OCI-LY3 (cell line): ENCODE results near the gene ARL3.

Source experiments
- H2AFZ ChIP-seq: fragments of 200-600, 300-600 bp; shearing (Covaris generic); 2 replicates; pipeline ENCODE4 v1.6.0; 2014; ENCODE audit warnings: antibody characterized with exemption, low read depth, low read length
- H3K27ac ChIP-seq: fragments of 200-600, 300-600 bp; sonication (generic); 2 replicates; pipeline ENCODE4 v1.5.1; 2014; ENCODE audit warnings: mild to moderate bottlenecking, low read length, moderate library complexity, mixed read lengths
- H3K27me3 ChIP-seq: fragments of 200-600, 300-600 bp; sonication (generic); 2 replicates; pipeline ENCODE4 v1.6.1; 2014; ENCODE audit warnings: low read depth, low read length, mixed read lengths
- H3K36me3 ChIP-seq: fragments of 200-600, 300-600 bp; sonication (generic); replicated peaks from 2 replicates; pipeline ENCODE3; 2014; ENCODE audit warnings: low read depth, low read length, mixed read lengths
- H3K4me1 ChIP-seq: fragments of 300-600, 200-600 bp; sonication (generic); 2 replicates; pipeline ENCODE4 v1.6.1; 2014; ENCODE audit warnings: low read length, mixed read lengths
- H3K4me2 ChIP-seq: fragments of 200-600, 300-600 bp; sonication (generic); 2 replicates; pipeline ENCODE4 v1.6.1; 2014; ENCODE audit warnings: low read length, mixed read lengths
- H3K4me3 ChIP-seq: fragments of 300-600, 200-600 bp; sonication (generic); 2 replicates; pipeline ENCODE4 v1.5.1; 2014; ENCODE audit warnings: antibody characterized with exemption, mild to moderate bottlenecking, low read length, moderate library complexity
- H3K79me2 ChIP-seq: fragments of 300-600, 200-600 bp; shearing (Covaris generic); 2 replicates; pipeline ENCODE4 v1.6.1; 2014; ENCODE audit warnings: mild to moderate bottlenecking, low read length, mixed read lengths
- H3K9ac ChIP-seq: fragments of 300-600, 200-600 bp; shearing (Covaris generic); 2 replicates; pipeline ENCODE4 v1.6.0; 2014; ENCODE audit warnings: mild to moderate bottlenecking, low read length, moderate library complexity
- H3K9me3 ChIP-seq: fragments of 200-600, 300-600 bp; shearing (Covaris generic); 2 replicates; pipeline ENCODE4 v1.6.1; 2014; ENCODE audit warnings: low read length, mixed read lengths; ENCODE audit not compliant: insufficient read depth
- H4K20me1 ChIP-seq: fragments of 200-600, 300-600 bp; sonication (generic); 2 replicates; pipeline ENCODE4 v1.6.1; 2016; ENCODE audit warnings: low read length, mixed read lengths; ENCODE audit not compliant: insufficient read depth
- EZH2phosphoT487 ChIP-seq: fragments of 200-600 bp; shearing (Covaris generic); IDR thresholded peaks from 2 replicates; pipeline ENCODE4 v1.6.1; 2018; ENCODE audit warnings: antibody characterized with exemption, mixed run types, low read depth
- TF ChIP-seq, protein P1 (sequence below): fragments of 200-600, 300-600 bp; sonication (generic); IDR thresholded peaks from 2 replicates; pipeline ENCODE4 v1.5.1; 2014; ENCODE audit warnings: antibody characterized with exemption, low read length, low read depth

Gene ARL3

DNA sequence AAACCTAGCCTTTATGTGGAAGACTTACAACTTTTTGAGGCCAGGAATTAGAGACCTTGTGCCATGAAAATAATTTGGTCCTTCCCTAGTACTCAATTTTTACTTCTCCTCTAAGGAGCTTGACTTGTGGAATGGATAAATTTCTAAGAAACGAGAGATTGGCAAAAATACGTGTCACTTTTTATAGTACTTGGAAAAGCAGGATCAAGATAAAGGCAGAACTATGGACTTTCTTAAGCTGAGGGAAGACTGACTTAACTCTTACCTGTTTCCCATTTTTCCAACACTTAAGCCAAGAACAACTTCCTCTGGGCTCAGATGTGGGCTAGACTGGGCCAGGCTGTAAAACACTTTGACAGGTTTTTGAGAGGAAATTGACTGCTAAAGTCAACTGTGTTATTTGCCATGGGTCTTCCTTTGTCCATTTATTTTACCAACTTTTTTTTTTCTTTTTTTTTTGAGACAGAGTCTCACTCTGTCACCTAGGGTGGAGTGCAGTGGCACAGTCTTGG is 27.6 kb upstream of the ARL3 start:
- TF ChIP-seq, protein P1, sequence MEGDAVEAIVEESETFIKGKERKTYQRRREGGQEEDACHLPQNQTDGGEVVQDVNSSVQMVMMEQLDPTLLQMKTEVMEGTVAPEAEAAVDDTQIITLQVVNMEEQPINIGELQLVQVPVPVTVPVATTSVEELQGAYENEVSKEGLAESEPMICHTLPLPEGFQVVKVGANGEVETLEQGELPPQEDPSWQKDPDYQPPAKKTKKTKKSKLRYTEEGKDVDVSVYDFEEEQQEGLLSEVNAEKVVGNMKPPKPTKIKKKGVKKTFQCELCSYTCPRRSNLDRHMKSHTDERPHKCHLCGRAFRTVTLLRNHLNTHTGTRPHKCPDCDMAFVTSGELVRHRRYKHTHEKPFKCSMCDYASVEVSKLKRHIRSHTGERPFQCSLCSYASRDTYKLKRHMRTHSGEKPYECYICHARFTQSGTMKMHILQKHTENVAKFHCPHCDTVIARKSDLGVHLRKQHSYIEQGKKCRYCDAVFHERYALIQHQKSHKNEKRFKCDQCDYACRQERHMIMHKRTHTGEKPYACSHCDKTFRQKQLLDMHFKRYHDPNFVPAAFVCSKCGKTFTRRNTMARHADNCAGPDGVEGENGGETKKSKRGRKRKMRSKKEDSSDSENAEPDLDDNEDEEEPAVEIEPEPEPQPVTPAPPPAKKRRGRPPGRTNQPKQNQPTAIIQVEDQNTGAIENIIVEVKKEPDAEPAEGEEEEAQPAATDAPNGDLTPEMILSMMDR = no peak
- TF ChIP-seq EZH2phosphoT487 = no peak
- H3K27ac ChIP-seq = no peak overlapping the region
- no peaks in the 10 kb centered on the region for H3K9me3 ChIP-seq
- no peak overlapping the region for H3K4me3 ChIP-seq
- no peak overlapping the region for H3K9ac ChIP-seq
- H3K27me3 ChIP-seq = no peaks in the 10 kb centered on the region
- peaks cover 10% of the 10 kb centered on the region for H3K4me1 ChIP-seq
- H3K4me2 ChIP-seq = no peak overlapping the region
- H2AFZ ChIP-seq = no peak overlapping the region
- no peaks in the 10 kb centered on the region for H4K20me1 ChIP-seq
- peaks cover 11% of the 10 kb centered on the region for H3K79me2 ChIP-seq
- H3K36me3 ChIP-seq = peaks cover 2% of the 10 kb centered on the region

DNA sequence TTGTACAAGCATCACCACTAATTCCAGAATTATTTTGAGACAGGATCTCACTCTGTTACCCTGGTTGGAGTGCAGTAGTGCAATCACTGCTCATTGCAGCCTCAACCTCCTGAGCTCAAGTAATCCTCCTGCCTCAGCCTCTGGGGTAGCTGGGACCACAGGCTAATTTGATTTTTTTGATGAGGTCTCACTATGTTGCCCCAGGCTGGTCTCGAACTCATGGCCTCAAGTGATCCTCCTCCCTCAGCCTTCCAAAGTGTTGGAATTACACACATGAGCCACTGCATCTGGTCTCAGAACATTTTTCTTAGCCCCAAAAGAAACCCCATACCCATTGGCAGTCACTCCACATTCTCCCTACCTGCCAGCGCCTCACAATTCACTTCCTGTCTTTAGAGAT is 26.0 kb upstream of the ARL3 start:
- H3K4me2 ChIP-seq = no peak overlapping the region
- H3K79me2 ChIP-seq = peaks cover 11% of the 10 kb centered on the region
- H4K20me1 ChIP-seq = no peaks in the 10 kb centered on the region
- H3K9me3 ChIP-seq = no peaks in the 10 kb centered on the region
- H3K36me3 ChIP-seq = peaks cover 2% of the 10 kb centered on the region
- no peaks in the 10 kb centered on the region for H3K27me3 ChIP-seq
- no peak overlapping the region for H3K4me3 ChIP-seq
- TF ChIP-seq, protein P1 = no peak
- no peak for TF ChIP-seq EZH2phosphoT487
- no peak overlapping the region for H3K9ac ChIP-seq
- peaks cover 10% of the 10 kb centered on the region for H3K4me1 ChIP-seq
- no peak overlapping the region for H2AFZ ChIP-seq
- no peak overlapping the region for H3K27ac ChIP-seq

DNA sequence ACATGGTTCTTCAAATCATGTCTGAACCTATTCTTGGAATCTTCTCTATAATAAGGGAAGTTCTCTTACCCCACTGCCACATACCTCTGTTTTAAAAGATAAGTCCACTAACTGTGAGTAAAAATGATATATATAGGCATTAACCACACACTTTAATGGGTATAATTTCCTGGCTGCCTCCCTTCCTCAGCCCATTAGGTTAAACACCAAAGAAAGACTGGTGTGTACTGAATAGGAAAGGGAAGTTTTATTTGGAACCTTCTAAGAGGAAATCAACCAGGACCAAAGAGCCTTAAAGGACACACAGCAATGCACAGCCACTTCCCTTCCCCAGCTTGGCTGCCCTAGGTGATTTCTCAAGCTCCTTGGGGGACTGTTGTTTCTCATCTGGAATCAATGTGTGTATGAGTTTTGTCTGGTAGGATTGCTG is 24.5 kb upstream of the ARL3 start:
- no peak overlapping the region for H2AFZ ChIP-seq
- no peaks in the 10 kb centered on the region for H3K9me3 ChIP-seq
- H3K27me3 ChIP-seq = no peaks in the 10 kb centered on the region
- no peaks in the 10 kb centered on the region for H3K79me2 ChIP-seq
- H3K4me2 ChIP-seq = no peak overlapping the region
- no peak for TF ChIP-seq EZH2phosphoT487
- TF ChIP-seq, protein P1 = no peak
- H3K4me1 ChIP-seq = peaks cover 5% of the 10 kb centered on the region; the same call in 1 of the 2 replicates
- H3K9ac ChIP-seq = no peak overlapping the region
- H3K27ac ChIP-seq = no peak overlapping the region
- H4K20me1 ChIP-seq = no peaks in the 10 kb centered on the region
- H3K4me3 ChIP-seq = no peak overlapping the region
- peaks cover 6% of the 10 kb centered on the region for H3K36me3 ChIP-seq

DNA sequence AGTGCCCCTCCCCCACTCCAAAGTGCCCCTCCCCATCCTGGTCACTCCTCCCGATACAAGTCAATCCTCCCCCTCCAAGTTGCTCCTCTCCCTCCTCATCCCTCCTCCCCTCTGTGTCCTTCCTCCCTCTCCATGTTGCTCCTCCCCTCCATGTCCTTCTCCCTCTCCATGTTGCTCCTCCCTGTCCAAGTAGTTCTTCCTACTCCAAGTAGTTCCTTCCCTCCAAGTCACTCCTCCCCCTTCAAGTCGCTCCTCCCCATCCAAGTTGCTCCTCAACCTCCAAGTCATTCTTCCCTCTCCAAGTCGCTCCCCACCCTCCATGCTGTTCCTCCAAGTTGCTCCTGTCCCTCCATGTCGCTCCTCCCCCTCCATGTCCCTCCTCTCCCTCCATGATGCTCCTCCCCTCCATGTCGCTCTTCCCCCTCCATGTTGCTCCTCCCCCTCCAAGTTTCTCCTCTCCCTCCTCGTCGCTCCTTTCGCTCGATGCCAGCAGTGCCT is 20.9 kb upstream of the ARL3 start:
- Histone ChIP-seq H2AFZ (no peak overlapping the region), H3K9me3 (no peaks in the 10 kb centered on the region), H3K27ac (no peak overlapping the region), H4K20me1 (no peaks in the 10 kb centered on the region), H3K4me3 (no peak overlapping the region), H3K79me2 (no peaks in the 10 kb centered on the region), H3K36me3 (peaks cover 11% of the 10 kb centered on the region), H3K9ac (no peak overlapping the region), H3K27me3 (no peaks in the 10 kb centered on the region), H3K4me2 (no peak overlapping the region), H3K4me1 (no peaks in the 10 kb centered on the region)
- no peak for TF ChIP-seq EZH2phosphoT487
- TF ChIP-seq, protein P1 = no peak
